ENCODE results near the gene PPP2R5D. TPM values are rescaled to one million over a fixed set of nuclear protein-coding genes. Genes with fewer than 3 reads are reported as not detected.
A peak's percentile ranks its signal among the peaks of the same experiment; 100 is the strongest.
"Not testable (repeated sequence)": the region's sequence is repeated elsewhere in the genome, so short reads cannot be mapped to it uniquely, and the experiment has no call there.

Gene PPP2R5D
- total and polyA plus RNA-seq, 2 experiments from 2014 or later = 30.8 to 35.2 TPM

DNA sequence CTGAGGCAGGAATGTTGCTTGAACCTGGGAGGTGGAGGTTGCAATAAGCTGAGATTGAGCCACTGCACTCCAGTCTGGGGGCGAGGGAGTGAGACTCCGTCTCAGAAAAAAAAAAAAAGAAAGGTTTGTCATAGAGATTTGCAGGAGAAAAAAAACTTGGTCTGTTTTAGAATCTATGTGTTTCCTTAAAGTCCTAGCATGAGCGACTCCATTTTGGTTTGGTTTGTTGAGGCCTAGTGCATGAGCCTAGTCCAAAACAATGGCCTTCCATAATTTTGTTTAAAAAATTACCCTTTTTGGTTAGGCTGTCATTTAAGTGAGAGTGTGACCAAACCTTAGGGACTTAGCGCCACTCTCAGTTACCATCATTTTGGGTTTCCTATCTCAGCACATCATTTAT, 32.0 kb upstream of the PPP2R5D start:
- Histone ChIP-seq H3K27me3 (no peaks in the 10 kb centered on the region), H3K79me2 (no peaks in the 10 kb centered on the region), H3K9me2 (replicated peaks; ENCODE audit: insufficient read depth) (no peaks in the 10 kb centered on the region), H3K9me3 (ENCODE audit: low read depth) (no peaks in the 10 kb centered on the region), H3K4me2 (no peak overlapping the region), H4K20me1 (ENCODE audit: insufficient read depth, poor library complexity, severe bottlenecking) (no peaks in the 10 kb centered on the region), H3K27ac (no peak overlapping the region), H2AFZ (no peak overlapping the region), H3K4me3 (no peak overlapping the region), H3K4me1 (ENCODE audit: insufficient read depth) (no peaks in the 10 kb centered on the region), H3K36me3 (replicated peaks; ENCODE audit: insufficient read depth, low read depth) (no peaks in the 10 kb centered on the region)
- TF ChIP-seq EZH2phosphoT487 (IDR thresholded peaks at IDR 0.05; ENCODE audit: low read depth, severe bottlenecking, unreplicated experiment) (no peak), EZH2 (IDR thresholded peaks at IDR 0.05; ENCODE audit: borderline replicate concordance) (no peak)
- TF ChIP-seq, protein P1, sequence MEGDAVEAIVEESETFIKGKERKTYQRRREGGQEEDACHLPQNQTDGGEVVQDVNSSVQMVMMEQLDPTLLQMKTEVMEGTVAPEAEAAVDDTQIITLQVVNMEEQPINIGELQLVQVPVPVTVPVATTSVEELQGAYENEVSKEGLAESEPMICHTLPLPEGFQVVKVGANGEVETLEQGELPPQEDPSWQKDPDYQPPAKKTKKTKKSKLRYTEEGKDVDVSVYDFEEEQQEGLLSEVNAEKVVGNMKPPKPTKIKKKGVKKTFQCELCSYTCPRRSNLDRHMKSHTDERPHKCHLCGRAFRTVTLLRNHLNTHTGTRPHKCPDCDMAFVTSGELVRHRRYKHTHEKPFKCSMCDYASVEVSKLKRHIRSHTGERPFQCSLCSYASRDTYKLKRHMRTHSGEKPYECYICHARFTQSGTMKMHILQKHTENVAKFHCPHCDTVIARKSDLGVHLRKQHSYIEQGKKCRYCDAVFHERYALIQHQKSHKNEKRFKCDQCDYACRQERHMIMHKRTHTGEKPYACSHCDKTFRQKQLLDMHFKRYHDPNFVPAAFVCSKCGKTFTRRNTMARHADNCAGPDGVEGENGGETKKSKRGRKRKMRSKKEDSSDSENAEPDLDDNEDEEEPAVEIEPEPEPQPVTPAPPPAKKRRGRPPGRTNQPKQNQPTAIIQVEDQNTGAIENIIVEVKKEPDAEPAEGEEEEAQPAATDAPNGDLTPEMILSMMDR (IDR thresholded peaks at IDR 0.05; ENCODE audit: poor library complexity) = no peak
- WGBS (ENCODE audit: low lambda C conversion rate, missing lambda C conversion rate) = over 99% methylated on average over 4 of the region's 4 CpGs
- no peak for DNase-seq (ENCODE audit: low spot score)

DNA sequence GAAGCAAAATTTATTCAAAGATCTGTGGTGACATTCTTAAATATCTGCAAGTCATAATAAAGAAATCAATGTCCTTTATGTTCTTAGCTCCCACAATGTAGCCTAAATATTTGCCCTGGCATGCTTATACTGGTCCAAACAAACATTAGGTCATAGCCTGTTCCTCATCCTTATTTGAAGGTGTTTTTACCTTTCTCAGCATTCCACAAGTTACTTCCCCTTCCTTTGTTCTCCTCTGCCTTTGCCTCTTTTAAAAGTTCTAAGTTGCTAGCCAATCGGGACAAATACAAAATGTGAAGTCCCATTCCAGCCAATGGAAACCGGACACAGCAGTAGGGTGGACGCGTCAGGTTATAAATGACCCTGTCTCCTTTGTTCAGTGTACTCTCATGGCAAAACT, 30.0 kb upstream of the PPP2R5D start:
- not testable (repeated sequence) for DNase-seq (ENCODE audit: low spot score); H3K9me3 ChIP-seq (ENCODE audit: low read depth); H3K9me2 ChIP-seq (replicated peaks; ENCODE audit: insufficient read depth); H3K36me3 ChIP-seq (replicated peaks; ENCODE audit: insufficient read depth, low read depth); H3K4me2 ChIP-seq; H3K4me3 ChIP-seq; H3K79me2 ChIP-seq; H2AFZ ChIP-seq; H3K27me3 ChIP-seq; H3K4me1 ChIP-seq (ENCODE audit: insufficient read depth); H3K27ac ChIP-seq; H4K20me1 ChIP-seq (ENCODE audit: insufficient read depth, poor library complexity, severe bottlenecking)
- 87% methylated on average over 4 of the region's 4 CpGs for WGBS (ENCODE audit: low lambda C conversion rate, missing lambda C conversion rate)

DNA sequence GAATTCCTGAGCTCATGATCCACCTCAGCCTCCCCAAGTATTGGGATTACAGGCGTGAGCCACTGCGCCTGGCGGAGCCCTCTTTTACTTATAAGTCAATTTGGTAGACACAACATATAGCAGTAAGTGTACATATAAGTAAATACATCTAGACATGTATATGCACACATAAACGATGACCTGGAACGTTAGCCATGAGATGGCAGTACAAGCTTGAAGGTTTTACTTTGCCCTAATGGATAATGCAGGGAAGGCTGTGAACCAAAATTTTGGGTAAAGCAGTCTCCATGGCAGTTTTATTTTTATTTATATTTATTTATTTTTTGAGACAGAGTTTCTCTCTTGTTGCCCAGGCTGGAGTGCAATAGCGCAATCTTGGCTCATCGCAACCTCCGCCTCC, 26.2 kb upstream of the PPP2R5D start:
- Histone ChIP-seq H3K4me2 (no peak overlapping the region), H3K4me3 (no peak overlapping the region), H3K9me2 (replicated peaks; ENCODE audit: insufficient read depth) (no peaks in the 10 kb centered on the region), H3K9me3 (ENCODE audit: low read depth) (no peaks in the 10 kb centered on the region), H3K27me3 (no peaks in the 10 kb centered on the region), H3K36me3 (replicated peaks; ENCODE audit: insufficient read depth, low read depth) (no peaks in the 10 kb centered on the region), H2AFZ (no peak overlapping the region), H3K79me2 (no peaks in the 10 kb centered on the region), H4K20me1 (ENCODE audit: insufficient read depth, poor library complexity, severe bottlenecking) (no peaks in the 10 kb centered on the region), H3K4me1 (ENCODE audit: insufficient read depth) (peaks cover 14% of the 10 kb centered on the region), H3K27ac (no peak overlapping the region)
- no peak for DNase-seq (ENCODE audit: low spot score)
- 85% methylated on average over 8 of the region's 8 CpGs for WGBS (ENCODE audit: low lambda C conversion rate, missing lambda C conversion rate)
- TF ChIP-seq EZH2phosphoT487 (IDR thresholded peaks at IDR 0.05; ENCODE audit: low read depth, severe bottlenecking, unreplicated experiment) = no peak
- TF ChIP-seq, protein P1 (IDR thresholded peaks at IDR 0.05; ENCODE audit: poor library complexity) = no peak
- TF ChIP-seq EZH2 (IDR thresholded peaks at IDR 0.05; ENCODE audit: borderline replicate concordance) = no peak

DNA sequence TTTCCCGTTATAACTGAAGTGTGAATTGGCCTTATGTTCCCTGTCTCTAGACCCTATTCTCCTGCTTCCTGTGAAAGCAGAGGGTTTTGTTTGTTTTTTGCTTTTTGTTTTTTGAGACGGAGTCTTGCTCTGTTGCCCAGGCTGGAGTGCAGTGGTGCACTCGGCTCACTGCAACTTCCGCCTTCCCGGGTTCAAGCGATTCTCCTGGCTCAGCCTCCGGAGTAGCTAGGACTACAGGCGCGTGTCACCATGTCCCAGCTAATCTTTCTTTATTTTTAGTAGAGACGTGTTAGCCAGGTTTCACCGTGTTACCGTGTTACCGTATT, 24.5 kb upstream of the PPP2R5D start:
- Histone ChIP-seq H3K9me2 (replicated peaks; ENCODE audit: insufficient read depth) (no peaks in the 10 kb centered on the region), H4K20me1 (ENCODE audit: insufficient read depth, poor library complexity, severe bottlenecking) (no peaks in the 10 kb centered on the region), H3K4me3 (peak overlapping the region; percentile 52), H3K27me3 (no peaks in the 10 kb centered on the region), H2AFZ (peak overlapping the region; percentile 92), H3K4me1 (ENCODE audit: insufficient read depth) (peaks cover 14% of the 10 kb centered on the region), H3K36me3 (replicated peaks; ENCODE audit: insufficient read depth, low read depth) (no peaks in the 10 kb centered on the region), H3K4me2 (peak overlapping the region; percentile 100), H3K79me2 (no peaks in the 10 kb centered on the region), H3K27ac (no peak overlapping the region), H3K9me3 (ENCODE audit: low read depth) (no peaks in the 10 kb centered on the region)
- no peak for TF ChIP-seq EZH2 (IDR thresholded peaks at IDR 0.05; ENCODE audit: borderline replicate concordance)
- TF ChIP-seq EZH2phosphoT487 (IDR thresholded peaks at IDR 0.05; ENCODE audit: low read depth, severe bottlenecking, unreplicated experiment) = no peak
- TF ChIP-seq, protein P1 (IDR thresholded peaks at IDR 0.05; ENCODE audit: poor library complexity) = no peak
- 29% methylated on average over 13 of the region's 13 CpGs for WGBS (ENCODE audit: low lambda C conversion rate, missing lambda C conversion rate)
- DNase-seq (ENCODE audit: low spot score) = no peak
